BJ (cell line): ENCODE data around the gene MAP2. TPM values are rescaled to one million over a fixed set of nuclear protein-coding genes. Genes with fewer than 3 reads are reported as not detected.

Experiments used
- CTCF ChIA-PET: fragments of 350-600 bp; formaldehyde crosslinking; extraction: SDS; loops from one replicate; lab custom pipeline; 2021; ENCODE audit warnings: antibody characterized with exemption, inconsistent platforms; lab: Yijun Ruan, JAX
- POLR2A ChIA-PET: fragments of 300-600 bp; sonication (Branson Sonifier 250); formaldehyde crosslinking; extraction: SDS; loops from one replicate; lab custom pipeline; 2021; ENCODE audit warnings: antibody characterized with exemption; lab: Charles Lee
- DNase-seq: peaks from one replicate; pipeline ENCODE4 v3.0.0-alpha.2; 2011; ENCODE audit warnings: low read depth
- H3K27me3 ChIP-seq: 2 replicates; pipeline ENCODE4 v1.6.0; 2011; ENCODE audit warnings: low read length; ENCODE audit not compliant: control insufficient read depth, insufficient read depth
- H3K36me3 ChIP-seq: 2 replicates; pipeline ENCODE4 v1.5.1; 2011; ENCODE audit warnings: low read length; ENCODE audit not compliant: control insufficient read depth, insufficient read depth
- H3K4me3 ChIP-seq: 2 replicates; pipeline ENCODE4 v1.5.1; 2011; ENCODE audit warnings: low read depth, mild to moderate bottlenecking, control low read depth, low read length
- polyA plus RNA-seq: library from polyadenylated mRNA; depleted of rRNA; stranded (reverse); fragments of >200 nt; gene quantifications from 2 replicates; pipeline ENCODE4 v1.2.3, GENCODE V29; 2011
- TF ChIP-seq, protein P1 (sequence below): IDR thresholded peaks from 2 replicates; pipeline ENCODE4 v1.5.1; 2011; ENCODE audit warnings: low read depth, mild to moderate bottlenecking, control low read depth, inconsistent platforms, low read length, moderate library complexity; ENCODE audit not compliant: insufficient read depth

The MAP2 gene
- polyA plus RNA-seq, 1 experiment = 3.5 TPM

DNA sequence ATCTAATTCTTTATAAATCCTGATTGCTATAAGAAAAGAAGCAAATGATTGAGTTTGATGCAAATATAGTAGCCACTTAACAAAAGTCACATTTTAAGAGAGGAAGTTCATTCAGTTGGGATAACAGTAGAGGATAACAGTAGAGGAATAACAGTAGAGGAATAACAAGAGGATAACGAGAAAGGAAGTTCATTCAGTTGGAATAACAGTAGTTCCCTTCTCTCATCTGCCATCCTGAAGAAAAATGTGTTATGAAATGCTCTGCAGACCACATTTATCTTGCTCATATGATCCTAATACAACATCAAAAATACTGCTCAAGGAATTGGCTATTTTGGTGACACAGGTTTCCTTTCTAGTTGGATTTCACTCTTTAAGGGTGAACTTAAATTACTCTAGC lies 242.4 kb downstream of the MAP2 start:
- ChIA-PET POLR2A (no interaction called here), CTCF (no interaction called here)
- TF ChIP-seq, protein P1, sequence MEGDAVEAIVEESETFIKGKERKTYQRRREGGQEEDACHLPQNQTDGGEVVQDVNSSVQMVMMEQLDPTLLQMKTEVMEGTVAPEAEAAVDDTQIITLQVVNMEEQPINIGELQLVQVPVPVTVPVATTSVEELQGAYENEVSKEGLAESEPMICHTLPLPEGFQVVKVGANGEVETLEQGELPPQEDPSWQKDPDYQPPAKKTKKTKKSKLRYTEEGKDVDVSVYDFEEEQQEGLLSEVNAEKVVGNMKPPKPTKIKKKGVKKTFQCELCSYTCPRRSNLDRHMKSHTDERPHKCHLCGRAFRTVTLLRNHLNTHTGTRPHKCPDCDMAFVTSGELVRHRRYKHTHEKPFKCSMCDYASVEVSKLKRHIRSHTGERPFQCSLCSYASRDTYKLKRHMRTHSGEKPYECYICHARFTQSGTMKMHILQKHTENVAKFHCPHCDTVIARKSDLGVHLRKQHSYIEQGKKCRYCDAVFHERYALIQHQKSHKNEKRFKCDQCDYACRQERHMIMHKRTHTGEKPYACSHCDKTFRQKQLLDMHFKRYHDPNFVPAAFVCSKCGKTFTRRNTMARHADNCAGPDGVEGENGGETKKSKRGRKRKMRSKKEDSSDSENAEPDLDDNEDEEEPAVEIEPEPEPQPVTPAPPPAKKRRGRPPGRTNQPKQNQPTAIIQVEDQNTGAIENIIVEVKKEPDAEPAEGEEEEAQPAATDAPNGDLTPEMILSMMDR = no peak
- Histone ChIP-seq H3K27me3 (no peaks in the 10 kb centered on the region), H3K4me3 (no peak overlapping the region), H3K36me3 (no peaks in the 10 kb centered on the region)
- no peak for DNase-seq

GRCh38 chr2:209671020-209671680 lies 247.3 kb downstream of the MAP2 start:
- Histone ChIP-seq H3K4me3 (no peak overlapping the region), H3K36me3 (no peaks in the 10 kb centered on the region), H3K27me3 (no peaks in the 10 kb centered on the region)
- TF ChIP-seq, protein P1 = no peak
- CTCF ChIA-PET = no interaction called here
- no peak for DNase-seq
- POLR2A ChIA-PET = no interaction called here

DNA sequence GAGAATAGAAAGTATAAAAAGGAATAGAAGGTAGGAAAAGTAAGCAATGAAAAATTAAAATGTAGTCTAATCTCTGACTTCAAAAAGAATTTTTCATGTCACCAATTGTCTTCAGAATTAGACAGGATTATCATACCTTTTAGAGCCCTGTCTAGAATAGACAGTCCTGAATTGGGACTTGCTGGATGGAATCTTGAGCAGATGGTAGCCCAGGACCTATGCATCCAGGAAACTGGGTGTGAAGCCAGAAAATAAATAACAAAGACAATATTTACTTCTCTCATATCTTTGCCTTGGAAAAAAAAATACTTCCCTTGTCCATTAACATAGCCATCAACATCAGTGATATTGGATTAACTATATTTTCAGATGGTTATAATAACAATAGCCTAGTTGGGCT lies 250.0 kb downstream of the MAP2 start:
- DNase-seq = no peak
- TF ChIP-seq, protein P1 = no peak
- Histone ChIP-seq H3K4me3 (no peak overlapping the region), H3K27me3 (no peaks in the 10 kb centered on the region), H3K36me3 (no peaks in the 10 kb centered on the region)
- ChIA-PET POLR2A (no interaction called here), CTCF (no interaction called here)

GRCh38 chr2:209680596-209680995 lies 256.7 kb downstream of the MAP2 start:
- Histone ChIP-seq H3K4me3 (no peak overlapping the region), H3K36me3 (no peaks in the 10 kb centered on the region), H3K27me3 (no peaks in the 10 kb centered on the region)
- ChIA-PET POLR2A (no interaction called here), CTCF (no interaction called here)
- DNase-seq = no peak
- TF ChIP-seq, protein P1 = no peak

DNA sequence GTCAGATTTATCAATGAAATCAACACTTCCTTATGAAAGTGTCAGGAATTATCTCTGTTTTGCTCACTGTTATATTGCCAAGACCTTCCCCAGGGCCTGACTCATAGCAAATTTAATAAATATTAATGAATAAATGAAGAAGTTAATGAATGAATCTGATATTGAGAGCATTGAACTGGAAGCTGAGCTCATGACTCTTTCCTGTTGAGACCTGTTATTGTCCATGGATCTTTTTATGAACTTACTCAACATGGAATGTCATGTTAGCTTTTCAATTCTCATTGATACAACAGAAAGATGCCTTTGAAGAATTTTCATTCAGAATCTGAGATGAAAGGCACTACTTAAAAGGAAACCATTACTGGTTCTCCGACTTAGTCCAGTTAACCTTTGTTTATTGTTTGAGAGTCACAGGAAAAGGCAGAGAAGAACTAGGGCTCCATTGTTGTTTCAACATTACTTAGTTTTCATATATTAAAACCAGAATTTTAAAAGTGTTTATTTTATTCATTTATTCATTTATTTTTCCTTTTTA lies 257.4 kb downstream of the MAP2 start:
- POLR2A ChIA-PET = no interaction called here
- DNase-seq = no peak
- CTCF ChIA-PET = no interaction called here
- Histone ChIP-seq H3K36me3 (no peaks in the 10 kb centered on the region), H3K4me3 (no peak overlapping the region), H3K27me3 (no peaks in the 10 kb centered on the region)
- TF ChIP-seq, protein P1 = no peak
